OCI-LY7 (cell line): ENCODE measurements around the gene PMF1.

ENCODE experiments used
- EZH2phosphoT487 ChIP-seq: fragments of 200-600 bp; sonication (generic); IDR thresholded peaks from 2 replicates; pipeline ENCODE4 v1.6.1; 2018; ENCODE audit warnings: low read depth, borderline replicate concordance, mild to moderate bottlenecking, mixed run types, antibody characterized with exemption, low read length, moderate library complexity, mixed read lengths
- TF ChIP-seq, protein P1 (sequence below): fragments of 200-600 bp; sonication (generic); conservative IDR thresholded peaks from 2 replicates; pipeline ENCODE4 v1.5.1; 2014; ENCODE audit warnings: mild to moderate bottlenecking, antibody characterized with exemption, low read length, moderate library complexity, mixed read lengths

DNA sequence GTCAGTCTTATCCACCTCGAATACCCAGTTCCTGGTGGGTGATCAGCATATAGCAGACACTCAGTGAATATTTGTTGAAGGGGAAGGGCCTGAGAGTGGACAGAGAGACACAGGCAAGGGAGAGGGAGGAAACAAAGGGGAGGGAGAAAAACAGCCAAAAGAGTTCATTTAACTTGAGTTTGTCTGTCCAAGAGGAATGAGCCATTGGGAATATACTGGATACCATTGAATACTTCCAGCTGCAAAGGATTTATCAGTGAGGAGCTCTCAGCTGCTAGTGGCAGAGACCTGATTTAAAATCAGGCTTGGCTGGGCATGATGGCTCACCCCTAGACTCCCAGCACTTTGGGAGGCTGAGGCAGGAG lies 17.6 kb downstream of the PMF1 start:
- TF ChIP-seq, protein P1, sequence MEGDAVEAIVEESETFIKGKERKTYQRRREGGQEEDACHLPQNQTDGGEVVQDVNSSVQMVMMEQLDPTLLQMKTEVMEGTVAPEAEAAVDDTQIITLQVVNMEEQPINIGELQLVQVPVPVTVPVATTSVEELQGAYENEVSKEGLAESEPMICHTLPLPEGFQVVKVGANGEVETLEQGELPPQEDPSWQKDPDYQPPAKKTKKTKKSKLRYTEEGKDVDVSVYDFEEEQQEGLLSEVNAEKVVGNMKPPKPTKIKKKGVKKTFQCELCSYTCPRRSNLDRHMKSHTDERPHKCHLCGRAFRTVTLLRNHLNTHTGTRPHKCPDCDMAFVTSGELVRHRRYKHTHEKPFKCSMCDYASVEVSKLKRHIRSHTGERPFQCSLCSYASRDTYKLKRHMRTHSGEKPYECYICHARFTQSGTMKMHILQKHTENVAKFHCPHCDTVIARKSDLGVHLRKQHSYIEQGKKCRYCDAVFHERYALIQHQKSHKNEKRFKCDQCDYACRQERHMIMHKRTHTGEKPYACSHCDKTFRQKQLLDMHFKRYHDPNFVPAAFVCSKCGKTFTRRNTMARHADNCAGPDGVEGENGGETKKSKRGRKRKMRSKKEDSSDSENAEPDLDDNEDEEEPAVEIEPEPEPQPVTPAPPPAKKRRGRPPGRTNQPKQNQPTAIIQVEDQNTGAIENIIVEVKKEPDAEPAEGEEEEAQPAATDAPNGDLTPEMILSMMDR, result no peak
- no peak for TF ChIP-seq EZH2phosphoT487
